HG03103 (cell line): ENCODE measurements around the gene LRRC43.
A peak's percentile ranks its signal among the peaks of the same experiment; 100 is the strongest.
"Not testable (repeated sequence)": the region's sequence is repeated elsewhere in the genome, so short reads cannot be mapped to it uniquely, and the experiment has no call there.

Experiments
- ATAC-seq: cut with Tn5 transposase; IDR thresholded peaks from one replicate; pipeline ENCODE4 v1.9.1; 2021; ENCODE audit warnings: low read depth; ENCODE audit not compliant: unreplicated experiment

The LRRC43 gene

DNA sequence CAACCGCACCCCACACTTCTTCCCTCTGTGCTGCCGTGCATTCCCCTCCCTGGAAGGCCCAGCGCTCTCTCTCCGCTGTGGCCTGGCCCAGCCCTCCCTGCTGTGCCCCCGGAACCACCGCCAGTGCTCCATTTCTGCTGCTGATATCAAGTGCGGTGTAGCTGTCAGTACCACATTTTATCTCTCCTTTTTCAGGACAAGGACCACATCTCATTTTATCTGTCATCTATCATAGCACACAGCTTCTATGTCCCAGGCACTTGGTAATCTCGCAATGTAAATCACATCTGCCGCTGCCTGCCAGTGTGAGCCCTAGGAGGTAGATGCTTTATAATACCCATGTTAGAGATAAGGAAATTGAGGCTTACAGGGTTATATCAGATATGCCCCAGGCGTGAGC is 27.2 kb upstream of the LRRC43 start:
- ATAC-seq, result no peak

DNA sequence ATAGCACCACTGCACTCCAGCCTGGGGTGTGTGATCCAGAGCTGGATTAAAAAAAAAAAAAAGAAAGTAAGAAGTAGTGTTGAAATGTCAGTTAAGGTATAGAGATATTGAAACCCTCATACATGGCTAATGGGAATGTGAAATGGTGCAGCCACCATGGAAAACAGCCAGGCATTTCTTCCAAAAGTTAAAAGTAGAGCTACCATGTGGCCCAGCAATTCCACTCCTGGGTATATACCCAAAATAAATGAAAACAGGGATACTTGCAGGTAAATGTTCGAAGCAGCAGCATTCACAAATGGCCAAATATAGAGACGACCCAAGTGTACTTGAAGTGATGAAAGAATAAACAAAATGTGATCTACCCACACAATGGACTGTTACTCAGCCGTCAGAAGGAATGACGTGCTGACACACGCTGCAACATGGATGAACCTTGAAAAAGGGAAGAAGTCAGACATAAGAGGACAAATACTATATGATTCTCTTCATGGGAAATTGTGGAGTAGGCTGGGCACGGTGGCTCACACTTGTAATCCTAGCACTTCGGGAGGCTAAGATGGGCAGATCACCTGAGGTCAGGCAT is 24.1 kb upstream of the LRRC43 start:
- ATAC-seq, result no peak

DNA sequence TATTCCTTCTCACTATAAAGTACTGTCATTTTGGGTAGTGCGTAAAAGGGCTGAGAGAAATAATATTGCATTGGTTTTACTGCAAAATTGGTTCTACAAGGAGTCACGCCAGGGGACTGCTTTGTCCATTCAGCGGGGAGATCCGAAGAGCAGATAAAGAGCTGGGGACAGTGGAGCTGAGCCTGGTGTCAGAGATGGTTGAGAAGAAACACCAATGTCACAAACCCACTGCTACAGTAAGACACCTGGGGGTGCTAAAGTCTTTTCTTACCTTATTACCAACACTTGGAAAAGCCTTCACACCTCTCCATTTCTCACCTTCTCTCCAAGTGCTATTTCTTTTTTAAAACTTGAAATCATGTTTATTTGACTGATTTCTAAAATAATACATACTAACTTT is 23.0 kb upstream of the LRRC43 start:
- no peak for ATAC-seq

DNA sequence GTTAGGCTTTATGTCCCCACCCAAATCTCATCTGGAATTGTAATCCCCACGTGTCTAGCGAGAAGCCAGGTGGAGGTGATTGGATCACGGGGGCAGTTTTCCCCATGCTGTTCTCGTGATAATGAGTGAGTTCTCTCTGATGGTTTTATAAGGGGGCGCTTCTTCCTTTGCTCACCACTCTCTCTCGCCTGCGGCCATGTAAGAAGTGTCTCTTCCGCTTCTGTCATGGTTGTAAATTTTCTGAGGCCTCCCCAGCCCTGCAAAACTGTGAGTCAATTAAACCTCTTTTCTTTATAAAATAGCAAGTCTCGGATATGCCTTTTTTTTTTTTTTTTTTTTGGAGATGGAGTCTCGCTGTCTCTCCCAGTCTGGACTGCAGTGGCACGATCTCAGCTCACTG is 22.2 kb upstream of the LRRC43 start:
- no peak for ATAC-seq

DNA sequence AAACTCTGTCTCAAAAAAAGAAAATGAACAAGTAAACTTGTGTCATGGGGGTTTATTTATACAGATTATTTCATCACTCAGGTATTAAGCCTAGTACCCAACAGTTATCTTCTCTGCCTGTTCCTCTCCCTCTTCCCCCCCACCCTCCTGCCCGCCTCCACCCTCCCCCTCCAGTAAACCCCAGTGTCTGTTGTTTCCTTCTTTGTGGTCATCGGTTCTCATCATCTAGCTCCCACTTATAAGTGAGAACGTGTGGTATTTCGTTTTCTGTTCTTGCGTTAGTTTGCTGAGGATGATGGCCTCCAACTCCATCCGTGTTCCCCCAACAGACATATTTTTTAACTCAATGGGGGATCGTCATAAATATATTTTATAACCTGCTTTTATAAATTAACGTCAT is 21.2 kb upstream of the LRRC43 start:
- no peak for ATAC-seq

DNA sequence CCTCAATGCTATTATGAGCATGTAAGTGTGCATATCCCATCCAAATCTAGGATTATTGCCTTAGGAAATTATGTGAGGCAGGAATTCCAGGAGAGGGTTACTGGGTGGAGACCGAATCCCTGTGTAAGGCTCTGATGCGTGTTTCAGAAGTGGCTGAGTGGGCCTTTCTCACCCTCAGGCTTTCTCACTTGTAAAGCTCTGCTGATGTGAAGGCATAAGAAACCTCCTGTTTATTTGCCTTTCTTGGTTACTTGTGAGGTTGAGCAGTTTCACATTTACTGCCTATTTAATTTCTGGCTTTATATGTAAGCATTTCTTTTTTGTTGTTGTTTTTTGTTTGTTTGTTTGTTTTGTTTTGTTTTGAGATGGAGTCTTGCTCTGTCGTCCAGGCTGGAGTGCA is 19.9 kb upstream of the LRRC43 start:
- no peak for ATAC-seq

DNA sequence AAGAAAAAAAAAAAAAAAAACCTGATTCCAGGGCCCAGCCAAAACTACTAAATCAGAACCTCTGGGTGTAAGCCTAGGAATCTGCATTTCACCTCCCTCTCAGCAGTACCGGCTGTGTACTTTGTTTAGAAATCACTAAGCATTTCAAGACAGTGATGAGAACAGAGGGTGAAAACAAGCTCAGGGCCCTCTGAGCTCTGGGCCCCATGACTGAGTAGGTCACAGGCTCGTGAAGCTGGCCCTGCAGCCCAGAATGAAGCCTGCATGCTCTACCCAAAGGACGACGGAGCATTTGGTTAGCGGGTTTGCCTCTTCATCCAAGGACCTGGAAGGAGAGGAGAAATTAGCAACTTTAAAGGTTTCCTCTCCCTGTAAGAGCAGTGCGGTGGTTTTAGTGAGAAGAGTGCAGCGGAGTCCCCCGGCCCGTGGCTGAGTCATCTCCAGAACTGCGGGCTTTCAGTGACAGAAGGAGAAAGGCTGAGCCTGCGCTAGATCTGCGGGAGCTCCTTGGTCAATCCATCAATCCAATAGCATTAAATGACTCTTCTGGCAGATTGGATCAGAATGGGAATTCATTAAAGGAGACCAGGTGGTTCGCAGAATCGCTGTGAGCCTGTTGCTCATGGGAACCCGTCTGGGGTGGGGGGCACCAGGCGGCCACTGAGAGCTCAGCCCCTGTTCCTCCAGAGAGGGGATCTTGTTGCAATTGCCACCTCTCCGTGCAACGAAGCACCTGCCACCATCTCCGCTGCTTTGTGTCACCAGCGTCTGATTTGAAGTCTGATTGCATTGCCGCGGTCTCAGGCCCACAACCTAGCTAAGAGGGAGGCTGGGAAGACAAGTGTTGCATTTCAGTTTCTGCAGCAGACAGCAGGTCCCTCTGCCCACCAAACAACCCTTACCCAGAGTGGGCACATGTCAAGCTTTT is 16.2 kb upstream of the LRRC43 start:
- peak; percentile 51 for ATAC-seq

DNA sequence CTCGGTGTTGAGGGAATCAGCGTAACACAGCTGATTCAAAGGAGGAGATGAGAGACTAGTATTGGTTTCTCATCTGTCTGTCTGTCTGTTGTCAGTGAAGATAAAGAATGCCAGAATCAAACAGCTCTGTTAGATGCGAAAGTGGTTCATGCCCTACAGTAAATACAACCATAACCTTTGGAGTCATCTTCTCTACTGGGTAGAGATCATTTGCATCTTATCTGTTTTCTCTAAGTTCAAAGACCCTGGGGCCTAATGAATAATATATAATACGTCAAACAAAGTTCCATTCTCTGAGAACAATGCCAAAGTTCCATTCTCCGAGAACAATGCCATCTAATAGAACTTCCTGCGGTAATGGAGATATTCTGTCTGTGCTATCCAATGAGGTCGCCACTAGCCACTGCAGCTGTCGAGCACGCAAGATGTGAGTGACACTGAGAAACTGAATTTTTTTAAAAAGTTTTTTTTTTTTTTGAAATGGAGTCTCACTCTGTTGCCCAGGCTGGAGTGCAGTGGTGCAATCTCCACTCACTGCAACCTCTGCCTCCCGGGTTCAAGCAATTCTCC is 15.5 kb upstream of the LRRC43 start:
- no peak for ATAC-seq

DNA sequence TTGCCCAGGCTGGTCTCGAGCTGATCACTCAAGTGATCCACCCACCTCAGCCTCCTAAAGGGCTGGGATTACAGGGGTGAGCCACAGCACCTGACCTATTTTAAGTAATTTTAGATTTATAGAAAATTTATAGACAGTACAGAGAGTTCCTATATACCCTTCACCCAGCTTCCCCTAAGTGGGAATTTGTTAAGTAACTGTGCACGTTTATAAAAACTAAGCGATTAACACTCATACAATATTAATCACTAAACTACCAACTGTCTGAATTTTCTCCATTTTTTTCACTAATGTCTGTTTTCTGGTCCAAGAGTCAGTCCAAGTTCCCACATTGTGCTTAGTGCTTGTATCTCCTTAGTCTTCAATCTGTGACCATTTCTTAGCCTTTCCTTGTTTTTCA is 14.4 kb upstream of the LRRC43 start:
- ATAC-seq, result no peak

DNA sequence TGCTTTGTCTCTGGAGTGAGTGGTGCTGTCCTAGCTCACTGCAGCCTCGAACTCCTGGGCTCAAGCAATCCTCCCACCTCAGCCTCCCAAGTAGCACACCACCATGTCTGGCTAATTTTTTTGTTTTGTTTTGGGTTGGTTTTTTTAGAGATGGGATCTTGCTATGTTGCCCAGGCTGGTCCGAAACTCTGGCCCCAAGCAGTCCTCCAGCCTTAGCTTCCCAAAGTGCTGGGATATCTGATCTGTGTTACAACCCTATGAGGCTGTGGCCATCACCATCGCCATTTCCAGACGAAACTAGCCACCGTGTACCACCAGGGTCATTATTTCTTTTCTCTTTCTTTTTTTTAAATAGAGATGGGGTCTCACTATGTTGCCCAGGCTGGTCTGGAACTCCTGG is 11.5 kb upstream of the LRRC43 start:
- ATAC-seq, result no peak

DNA sequence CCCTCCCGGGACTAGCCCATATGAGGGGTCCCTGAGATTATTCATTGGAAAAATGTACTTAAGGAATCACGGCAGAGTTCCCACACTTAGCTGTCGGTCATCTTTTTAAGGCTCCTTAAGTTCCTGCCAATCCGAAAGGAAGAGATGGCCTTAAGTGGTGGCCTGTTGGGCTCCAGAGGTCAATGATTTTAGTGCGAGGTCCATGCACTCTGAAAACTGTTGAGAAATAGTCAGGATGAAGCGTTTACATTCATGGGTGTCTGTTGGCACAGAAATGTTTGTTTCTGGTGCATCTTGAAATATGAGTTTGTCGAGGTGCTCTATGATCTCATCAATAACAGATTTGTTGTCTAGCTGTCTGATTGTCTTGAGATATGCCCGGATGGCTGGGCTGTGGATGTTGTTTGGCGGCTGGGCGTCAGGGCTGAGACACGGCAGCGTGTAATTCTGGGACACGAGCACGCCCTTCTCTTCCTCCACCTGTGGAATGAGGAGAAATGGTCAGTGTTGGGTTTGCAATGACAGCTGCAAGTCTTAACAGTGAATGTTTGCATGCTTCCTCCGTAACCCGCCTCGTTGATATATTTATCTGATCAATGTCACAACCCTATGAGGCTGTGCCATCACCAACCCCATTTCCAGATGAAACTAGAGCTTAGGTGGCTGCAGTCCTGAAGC is 10.5 kb upstream of the LRRC43 start:
- ATAC-seq, result no peak

DNA sequence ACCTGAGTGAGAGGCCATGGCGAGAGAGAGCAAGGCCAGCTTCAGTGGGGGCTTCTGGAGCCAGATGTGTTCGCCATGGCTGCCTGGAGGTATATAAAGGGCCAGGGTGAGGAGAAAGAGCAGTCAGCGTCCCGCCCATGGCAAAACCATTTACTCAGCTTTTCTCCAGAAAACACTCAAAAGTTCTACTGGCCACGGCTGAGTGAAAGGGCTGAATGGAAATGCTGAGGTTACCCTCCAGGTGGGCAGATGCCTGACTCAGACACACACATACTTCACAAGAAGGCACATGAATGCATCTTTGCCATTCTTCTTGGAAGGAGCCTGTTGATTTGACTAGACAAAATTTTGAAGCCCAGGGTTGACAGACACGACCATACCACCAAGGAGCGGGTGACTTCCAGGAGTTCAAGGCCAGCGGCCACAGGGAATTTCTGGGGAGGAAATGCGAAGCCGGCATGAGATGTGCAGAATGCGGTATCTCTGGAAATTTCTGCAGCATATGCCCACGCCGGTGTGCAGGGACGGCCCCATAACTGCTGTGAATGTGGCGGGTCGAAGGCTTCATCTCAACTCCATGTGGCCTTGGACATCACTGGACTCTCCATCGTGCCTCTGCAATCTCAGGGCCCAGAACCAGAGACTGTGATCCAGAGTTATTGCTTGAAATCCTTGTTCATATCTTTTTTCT is 8.6 kb upstream of the LRRC43 start, which contains the start of gene IL31:
Gene IL31, minus strand, starts transcription at position 67 of the 691 bp plus-strand sequence. Its CDS starts 49 bp downstream, at position 18.
- ATAC-seq, result no peak

DNA sequence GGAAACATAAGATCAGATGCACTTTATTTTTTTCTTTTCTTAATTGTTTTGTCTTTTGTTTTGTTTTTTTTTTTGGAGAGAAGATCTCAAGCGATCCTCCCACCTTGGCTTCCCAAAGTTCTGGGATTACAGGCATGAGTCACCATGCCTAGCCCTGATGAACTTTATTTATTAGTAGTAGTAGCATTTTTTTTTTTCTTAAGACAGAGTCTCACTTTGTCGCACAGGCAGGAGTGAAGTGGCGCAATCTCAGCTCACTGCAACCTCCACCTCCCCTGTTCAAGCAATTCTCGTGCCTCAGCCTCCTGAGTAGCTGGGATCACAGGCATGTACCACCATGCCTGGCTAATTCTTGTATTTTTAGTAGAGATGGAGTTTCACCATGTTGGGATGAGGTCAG is 6.5 kb upstream of the LRRC43 start:
- not testable (repeated sequence) for ATAC-seq

DNA sequence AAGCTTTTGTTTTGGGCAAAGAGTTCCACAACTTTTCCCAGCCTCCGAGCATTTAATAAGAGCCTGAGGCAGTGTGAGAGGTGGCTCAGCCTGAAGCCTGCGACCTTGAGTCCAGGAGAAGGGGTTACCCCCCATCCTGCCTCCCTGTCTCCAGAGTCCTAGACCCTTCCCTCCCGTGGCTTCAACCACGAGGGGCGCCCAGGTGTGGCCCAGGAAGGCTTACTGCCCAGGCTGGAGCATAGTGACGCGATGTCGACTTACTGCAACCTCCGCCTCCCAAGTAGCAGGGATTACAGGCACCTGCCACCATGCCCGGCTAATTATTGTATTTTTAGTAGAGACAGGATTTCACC is 641 bp downstream of the LRRC43 start:
- no peak for ATAC-seq

DNA sequence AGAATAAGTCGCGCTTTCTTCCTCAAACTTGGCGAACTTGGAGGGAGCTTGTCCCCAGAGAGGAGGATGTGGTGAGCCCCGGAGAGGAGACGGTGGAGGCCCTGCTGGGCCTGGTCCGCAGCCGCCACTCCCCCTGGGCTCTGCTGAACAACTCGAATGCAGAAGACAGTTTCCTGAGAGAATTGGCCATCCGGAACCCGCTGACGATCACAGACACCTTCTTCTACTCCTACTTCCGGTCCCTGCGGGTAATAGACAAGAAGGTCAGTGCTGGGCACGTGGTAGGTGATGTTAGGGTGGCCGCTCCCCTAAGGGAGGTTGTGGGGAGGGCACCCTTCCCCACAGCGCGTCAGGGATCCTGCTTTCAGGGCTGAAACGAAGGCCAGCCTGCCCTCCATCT is 1.6 kb downstream of the LRRC43 start:
- no peak for ATAC-seq

DNA sequence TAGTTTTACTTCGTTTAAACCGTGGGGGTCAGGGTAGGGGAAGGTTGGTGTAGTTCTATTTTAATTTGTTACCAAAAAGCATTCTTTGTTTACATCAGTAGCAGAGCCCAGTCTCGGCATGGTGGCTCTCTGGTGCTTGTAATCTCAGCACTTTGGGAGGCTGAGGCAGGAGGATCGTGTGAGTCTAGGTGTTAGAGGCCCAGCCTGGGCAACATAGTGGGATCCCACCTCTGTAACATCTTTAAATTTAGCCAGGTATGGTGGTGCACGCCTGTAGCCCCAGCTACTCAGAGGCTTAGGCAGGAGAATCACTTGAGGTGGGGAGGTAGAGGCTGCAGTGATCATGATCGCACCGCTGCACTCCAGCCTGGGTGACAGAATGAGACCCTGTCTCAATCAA is 2.2 kb downstream of the LRRC43 start:
- no peak for ATAC-seq

DNA sequence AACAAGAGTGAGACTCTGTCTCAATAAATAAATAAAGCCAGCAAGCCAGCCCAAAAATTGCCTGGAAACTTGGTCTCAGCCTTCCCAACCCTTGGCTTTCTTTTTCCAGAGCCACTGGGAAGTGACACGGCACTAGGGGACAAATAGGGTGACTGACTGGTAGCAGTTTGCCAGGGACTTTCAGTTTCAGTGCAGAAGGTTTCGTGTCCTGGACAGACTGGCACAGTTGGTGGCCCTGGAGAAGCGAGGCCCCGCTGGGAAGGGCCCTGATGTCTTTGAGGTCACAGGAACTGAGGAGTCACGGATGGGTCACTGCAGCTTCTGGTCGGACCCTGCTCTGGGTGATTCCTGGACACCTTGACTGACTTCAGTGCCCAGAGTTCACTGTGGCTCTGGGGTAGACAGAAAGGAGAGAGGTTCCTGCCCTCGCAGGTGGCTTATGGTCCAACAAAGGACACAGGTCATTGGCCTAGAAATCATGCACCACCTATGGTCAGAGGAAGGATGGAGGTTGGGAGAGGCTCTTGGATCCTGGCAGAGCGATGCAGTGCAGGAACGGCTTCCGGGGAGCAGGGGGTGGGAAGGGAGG is 2.7 kb downstream of the LRRC43 start:
- ATAC-seq, result no peak

DNA sequence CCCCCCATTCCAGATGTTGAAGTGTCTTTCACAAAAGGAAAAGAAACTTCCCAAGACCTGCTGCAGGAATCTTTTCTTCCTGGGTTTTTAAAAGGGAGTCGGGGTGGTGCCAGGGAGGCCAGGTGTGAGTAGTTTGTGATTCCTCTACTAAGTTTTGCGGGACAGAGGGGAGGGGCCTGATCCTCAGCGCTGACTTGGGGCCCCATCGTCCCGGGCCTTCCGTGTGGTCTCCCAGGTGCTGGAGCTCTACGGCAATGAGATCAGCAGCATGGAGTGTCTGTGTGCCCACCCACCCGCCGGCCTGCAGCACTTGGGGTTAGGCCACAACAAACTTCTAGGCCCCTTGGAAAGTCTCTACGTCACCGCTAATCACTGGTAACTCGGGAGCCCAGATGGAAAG is 4.5 kb downstream of the LRRC43 start:
- no peak for ATAC-seq

DNA sequence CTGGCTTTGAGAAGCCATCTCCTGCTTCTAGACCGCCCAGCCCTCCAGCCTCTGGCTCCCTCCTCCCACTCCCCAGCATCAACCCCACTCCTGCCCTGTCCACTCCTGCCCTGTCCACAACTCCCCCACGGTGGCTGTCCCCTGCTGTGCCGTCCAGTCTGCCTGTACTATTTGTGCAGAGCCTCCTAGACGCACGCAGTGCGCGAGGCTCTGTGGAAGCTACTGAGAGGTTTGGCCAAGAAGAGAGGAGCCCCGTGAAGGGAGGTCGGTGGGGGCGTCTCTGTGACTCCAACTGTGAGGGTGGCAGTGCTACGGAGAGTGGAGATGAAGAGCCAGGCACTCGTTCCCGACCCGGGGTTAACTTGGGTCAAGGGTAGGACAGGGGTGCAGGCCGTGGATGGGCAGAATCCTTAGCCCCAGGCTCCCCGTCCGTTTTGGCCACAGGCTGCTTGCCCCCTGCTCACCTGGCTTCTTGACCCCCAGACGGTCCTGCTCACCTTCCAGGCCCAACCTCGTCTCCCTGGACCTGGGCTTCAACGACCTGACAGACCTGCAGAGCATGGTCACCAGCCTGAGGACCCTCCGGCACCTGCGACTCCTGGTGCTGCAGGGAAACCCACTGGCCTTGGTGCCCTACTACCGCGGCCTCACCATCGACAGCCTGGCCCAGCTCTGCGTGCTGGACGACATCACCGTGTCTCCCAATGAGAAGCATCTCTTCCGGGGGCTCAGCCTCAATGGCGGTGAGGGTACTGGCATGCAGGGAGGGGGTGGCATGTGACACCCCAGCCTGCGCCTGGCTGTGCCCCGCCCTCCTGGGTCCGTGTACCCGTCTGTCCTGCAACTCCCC is 6.9 kb downstream of the LRRC43 start:
- no peak for ATAC-seq
